Right atrium auricular region (tissue), 2 donors: ENCODE measurements around the gene KIRREL3. TPM values are rescaled to one million over a fixed set of nuclear protein-coding genes. Genes with fewer than 3 reads are reported as not detected.

Source experiments
- DNase-seq: peaks from one replicate; pipeline ENCODE4 v3.0.0-alpha.2; 2019; ENCODE audit warnings: low spot score
- H3K27ac ChIP-seq, 2 donors: fragments of 200-600 bp; sonication (generic); 1 replicate in 1 of 2; 2 replicates in 1 of 2; pipeline ENCODE4 v1.5.1; 2016 to 2019
- H3K27me3 ChIP-seq, 2 donors: fragments of 200-600 bp; sonication (generic); one replicate each; pipeline versions ENCODE4 v1.5.1 to v1.6.0; 2017 to 2019
- H3K36me3 ChIP-seq: fragments of 200-600 bp; sonication (generic); one replicate; pipeline ENCODE4 v1.5.1; 2016
- H3K4me1 ChIP-seq, 2 donors: fragments of 200-600 bp; sonication (generic); one replicate each; pipeline versions ENCODE4 v1.5.1 to v1.6.0; 2017 to 2019
- H3K4me3 ChIP-seq, 2 donors: fragments of 200-600 bp; sonication (generic); 1 replicate in 1 of 2; 2 replicates in 1 of 2; pipeline ENCODE4 v1.5.1; 2017 to 2019; ENCODE audit warnings: mild to moderate bottlenecking in 1 of 2, moderate library complexity in 1 of 2
- H3K9me3 ChIP-seq, 2 donors: fragments of 200-600 bp; sonication (generic); one replicate each; pipeline ENCODE4 v1.5.1; 2019
- total RNA-seq, 2 donors: library from RNA; depleted of rRNA; stranded (reverse); fragments of >200 nt; gene quantifications; one replicate each; pipeline ENCODE4 v1.1.0, GENCODE V29; 2016
- TF ChIP-seq, protein P1 (sequence below), 2 donors: fragments of 200-600 bp; sonication (generic); IDR thresholded peaks; one replicate each; pipeline ENCODE4 v1.5.1; 2019; ENCODE audit warnings: antibody characterized with exemption in 2 of 2

KIRREL3 gene
- total RNA-seq, 2 donors from 2014 or later: 0.51 to 0.74 TPM

DNA sequence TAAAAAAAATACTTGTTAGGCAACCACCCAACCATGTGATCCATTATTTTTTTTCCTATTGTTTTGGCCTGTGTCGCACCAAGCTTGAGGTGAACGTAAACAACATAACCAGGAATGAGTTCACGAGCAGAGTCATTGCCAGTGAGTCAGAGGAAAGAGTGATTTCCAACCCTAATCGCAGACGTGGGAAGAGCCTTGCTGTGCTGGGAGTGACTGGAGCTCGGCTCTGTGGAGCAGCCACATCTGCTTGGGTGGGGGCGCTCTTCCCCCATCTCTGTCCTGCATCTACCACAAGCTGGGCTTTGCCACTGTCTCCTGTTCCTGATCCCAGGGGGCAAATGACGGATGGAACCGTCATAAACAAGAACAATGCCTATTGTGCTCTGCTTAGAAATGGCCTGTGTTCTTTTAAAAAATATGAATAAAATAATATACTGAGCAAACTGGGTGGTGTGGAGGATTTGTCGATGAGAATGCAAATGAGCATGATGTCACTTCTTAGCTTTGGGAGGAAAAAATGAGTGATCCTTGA lies 210.0 kb downstream of the KIRREL3 start:
- Histone ChIP-seq H3K36me3 (no peaks in the 10 kb centered on the region), H3K4me3 (no peak overlapping the region), H3K27ac (no peak overlapping the region), H3K4me1 (no peaks in the 10 kb centered on the region), H3K9me3 (no peaks in the 10 kb centered on the region), H3K27me3 (no peaks in the 10 kb centered on the region)
- TF ChIP-seq, protein P1, sequence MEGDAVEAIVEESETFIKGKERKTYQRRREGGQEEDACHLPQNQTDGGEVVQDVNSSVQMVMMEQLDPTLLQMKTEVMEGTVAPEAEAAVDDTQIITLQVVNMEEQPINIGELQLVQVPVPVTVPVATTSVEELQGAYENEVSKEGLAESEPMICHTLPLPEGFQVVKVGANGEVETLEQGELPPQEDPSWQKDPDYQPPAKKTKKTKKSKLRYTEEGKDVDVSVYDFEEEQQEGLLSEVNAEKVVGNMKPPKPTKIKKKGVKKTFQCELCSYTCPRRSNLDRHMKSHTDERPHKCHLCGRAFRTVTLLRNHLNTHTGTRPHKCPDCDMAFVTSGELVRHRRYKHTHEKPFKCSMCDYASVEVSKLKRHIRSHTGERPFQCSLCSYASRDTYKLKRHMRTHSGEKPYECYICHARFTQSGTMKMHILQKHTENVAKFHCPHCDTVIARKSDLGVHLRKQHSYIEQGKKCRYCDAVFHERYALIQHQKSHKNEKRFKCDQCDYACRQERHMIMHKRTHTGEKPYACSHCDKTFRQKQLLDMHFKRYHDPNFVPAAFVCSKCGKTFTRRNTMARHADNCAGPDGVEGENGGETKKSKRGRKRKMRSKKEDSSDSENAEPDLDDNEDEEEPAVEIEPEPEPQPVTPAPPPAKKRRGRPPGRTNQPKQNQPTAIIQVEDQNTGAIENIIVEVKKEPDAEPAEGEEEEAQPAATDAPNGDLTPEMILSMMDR (IDR thresholded peaks at IDR 0.05): no peak
- DNase-seq: no peak

DNA sequence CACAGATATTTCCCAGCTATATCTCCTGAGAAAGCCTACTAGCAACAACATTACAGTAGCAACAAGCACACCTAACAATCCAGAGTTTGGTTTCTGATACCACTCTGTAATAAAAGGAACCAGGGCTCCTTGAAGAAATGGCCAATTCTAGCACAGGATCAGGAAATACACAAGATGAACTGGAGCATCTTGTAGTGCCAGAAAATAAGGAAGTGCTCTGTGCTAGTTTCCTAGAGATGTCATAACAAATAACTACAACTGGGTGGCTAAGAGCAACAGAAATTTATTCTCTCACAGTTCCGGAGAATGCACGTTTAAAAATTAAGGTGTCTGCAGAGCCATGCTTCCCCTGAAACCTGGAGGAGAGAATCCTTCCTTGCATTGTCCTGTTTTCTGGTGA lies 217.8 kb downstream of the KIRREL3 start:
- Histone ChIP-seq H3K9me3 (no peaks in the 10 kb centered on the region), H3K4me3 (no peak overlapping the region), H3K36me3 (no peaks in the 10 kb centered on the region), H3K4me1 (no peaks in the 10 kb centered on the region), H3K27me3 (no peaks in the 10 kb centered on the region), H3K27ac (no peak overlapping the region)
- no peak for DNase-seq
- TF ChIP-seq, protein P1 (IDR thresholded peaks at IDR 0.05): no peak

DNA sequence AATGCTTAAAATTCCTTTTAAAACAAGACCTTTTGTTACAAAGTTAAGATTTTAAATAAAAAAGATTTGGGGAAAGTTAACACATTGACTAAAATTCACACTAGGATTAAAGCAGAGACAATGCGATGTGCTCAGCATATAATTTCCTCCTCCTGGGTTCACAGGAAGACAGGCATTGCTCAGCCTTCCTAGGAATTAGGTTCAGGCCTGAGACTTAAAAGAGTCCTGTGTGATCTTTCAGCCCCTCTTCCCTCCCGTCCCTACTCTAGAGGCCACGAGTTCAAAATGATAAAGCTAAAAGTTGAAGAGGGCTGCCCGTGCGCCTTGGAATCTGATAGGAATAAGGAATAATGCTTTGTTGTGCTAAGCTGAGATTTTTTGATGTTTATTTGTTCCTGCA lies 218.6 kb downstream of the KIRREL3 start:
- TF ChIP-seq, protein P1 (IDR thresholded peaks at IDR 0.05): no peak
- Histone ChIP-seq H3K4me3 (no peak overlapping the region), H3K27ac (no peak overlapping the region), H3K36me3 (no peaks in the 10 kb centered on the region), H3K4me1 (no peaks in the 10 kb centered on the region), H3K9me3 (no peaks in the 10 kb centered on the region), H3K27me3 (no peaks in the 10 kb centered on the region)
- no peak for DNase-seq

DNA sequence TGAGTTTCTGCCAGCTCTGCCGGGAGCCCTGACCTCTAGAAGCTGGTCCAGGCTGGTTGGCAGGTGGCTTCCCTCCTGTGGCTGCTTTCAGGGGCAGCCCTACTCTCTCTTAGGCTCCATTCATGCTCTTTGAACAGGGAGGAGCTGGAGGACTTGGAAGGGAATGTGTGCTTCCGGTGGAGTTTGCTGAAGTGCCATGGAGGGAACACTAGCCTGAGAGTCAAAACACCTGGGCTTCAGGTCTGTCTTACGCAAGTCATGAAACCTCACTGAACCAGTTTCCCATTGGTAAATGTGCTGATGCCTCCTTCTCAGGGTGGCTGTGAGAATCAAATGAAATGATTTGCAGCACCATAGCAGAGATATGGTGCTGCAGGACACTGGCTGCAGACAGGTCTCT lies 224.5 kb downstream of the KIRREL3 start:
- TF ChIP-seq, protein P1 (IDR thresholded peaks at IDR 0.05): no peak
- Histone ChIP-seq H3K4me3 (no peak overlapping the region), H3K9me3 (no peaks in the 10 kb centered on the region), H3K4me1 (no peaks in the 10 kb centered on the region), H3K27ac (no peak overlapping the region), H3K27me3 (no peaks in the 10 kb centered on the region), H3K36me3 (no peaks in the 10 kb centered on the region)
- no peak for DNase-seq

DNA sequence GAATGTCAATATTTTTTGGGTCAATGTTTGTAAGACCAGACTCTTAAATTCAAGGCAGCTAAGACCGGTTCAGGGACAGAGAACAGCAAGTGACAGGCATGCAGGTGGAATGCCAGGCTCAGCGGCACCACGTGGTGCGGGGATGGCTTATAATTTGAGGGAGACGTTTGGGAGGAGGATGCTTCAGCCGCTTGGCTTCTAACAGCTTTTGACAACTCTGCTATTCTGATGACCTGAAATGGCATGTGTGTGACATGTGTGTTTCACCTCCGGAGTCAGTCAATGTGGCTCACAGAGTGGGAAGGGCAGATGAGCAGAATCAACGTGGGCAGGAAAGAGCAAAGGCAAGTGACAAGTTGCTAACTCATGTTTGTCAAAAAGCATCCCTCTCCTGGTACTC lies 228.3 kb downstream of the KIRREL3 start:
- H3K4me3 ChIP-seq: no peak overlapping the region
- H3K36me3 ChIP-seq: no peaks in the 10 kb centered on the region
- TF ChIP-seq, protein P1 (IDR thresholded peaks at IDR 0.05): no peak
- H3K4me1 ChIP-seq: no peaks in the 10 kb centered on the region
- no peak for DNase-seq
- no peaks in the 10 kb centered on the region for H3K27me3 ChIP-seq
- no peak overlapping the region for H3K27ac ChIP-seq
- H3K9me3 ChIP-seq: no peaks in the 10 kb centered on the region

DNA sequence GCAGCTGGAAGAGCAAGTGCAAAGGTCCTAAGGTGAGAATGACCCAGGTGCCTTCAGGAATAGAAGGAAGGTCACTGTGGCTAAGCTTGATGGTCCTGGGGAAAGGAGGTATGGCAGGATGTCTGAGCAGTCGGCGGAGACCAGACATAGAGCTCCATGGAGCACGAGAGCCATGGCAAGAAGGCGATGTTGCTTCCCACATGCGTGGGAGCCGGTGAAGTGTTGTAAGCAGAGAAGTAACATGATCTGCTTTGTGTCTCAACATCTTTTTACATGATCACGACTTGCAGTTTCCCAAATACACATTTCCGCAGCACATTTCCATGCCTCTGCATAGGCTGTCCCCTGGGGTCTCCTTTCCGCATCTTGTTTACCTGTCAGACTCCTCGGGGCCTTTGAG lies 231.9 kb downstream of the KIRREL3 start:
- Histone ChIP-seq H3K36me3 (no peaks in the 10 kb centered on the region), H3K4me1 (no peaks in the 10 kb centered on the region), H3K4me3 (no peak overlapping the region), H3K27ac (no peak overlapping the region), H3K9me3 (no peaks in the 10 kb centered on the region), H3K27me3 (no peaks in the 10 kb centered on the region)
- no peak for DNase-seq
- TF ChIP-seq, protein P1 (IDR thresholded peaks at IDR 0.05): no peak
